ENCODE measurements around the gene CRYBA1. TPM values are rescaled to one million over a fixed set of nuclear protein-coding genes. Genes with fewer than 3 reads are reported as not detected.

Gene CRYBA1
- total and polyA plus RNA-seq, 2 experiments from 2014 or later = not detected

DNA sequence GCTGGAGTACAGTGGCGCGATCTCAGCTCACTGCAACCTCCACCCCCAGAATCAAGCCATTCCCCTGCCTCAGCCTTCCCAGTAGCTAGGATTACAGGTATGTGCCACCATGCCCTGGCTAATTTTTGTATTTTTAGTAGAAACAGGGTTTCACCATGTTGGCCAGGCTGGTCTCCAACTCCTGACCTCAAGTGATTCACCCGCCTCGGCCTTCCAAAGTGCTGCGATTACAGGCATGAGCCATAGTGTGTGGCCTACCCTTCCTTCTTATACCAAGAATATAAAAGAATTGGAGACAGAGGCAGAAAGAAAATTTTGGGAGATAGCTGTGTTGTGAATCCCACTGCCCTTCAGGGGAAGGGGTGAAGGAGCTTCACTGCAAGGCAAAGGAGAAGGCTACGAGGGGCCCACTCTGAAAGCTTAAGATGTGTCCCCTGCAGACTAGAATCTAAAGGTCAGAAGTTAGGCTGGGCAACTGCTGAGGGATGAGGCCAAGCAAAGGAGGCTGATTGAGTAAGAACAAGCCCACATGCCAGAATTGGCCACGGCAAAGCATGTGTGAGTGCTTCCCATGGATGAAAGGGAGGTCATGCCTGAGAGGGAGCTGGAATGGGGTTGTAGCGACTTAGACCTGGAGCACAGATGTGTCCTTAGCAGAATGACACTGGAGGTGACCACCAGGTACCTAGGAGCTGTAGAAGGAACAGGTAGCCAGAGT, 8.4 kb upstream of the CRYBA1 start:
- peak in 1 of 2 donors; percentile 79 for DNase-seq (ENCODE audit: low read depth in 1 of 2, low spot score in 1 of 2)
- no peak overlapping the region for H3K27ac ChIP-seq

DNA sequence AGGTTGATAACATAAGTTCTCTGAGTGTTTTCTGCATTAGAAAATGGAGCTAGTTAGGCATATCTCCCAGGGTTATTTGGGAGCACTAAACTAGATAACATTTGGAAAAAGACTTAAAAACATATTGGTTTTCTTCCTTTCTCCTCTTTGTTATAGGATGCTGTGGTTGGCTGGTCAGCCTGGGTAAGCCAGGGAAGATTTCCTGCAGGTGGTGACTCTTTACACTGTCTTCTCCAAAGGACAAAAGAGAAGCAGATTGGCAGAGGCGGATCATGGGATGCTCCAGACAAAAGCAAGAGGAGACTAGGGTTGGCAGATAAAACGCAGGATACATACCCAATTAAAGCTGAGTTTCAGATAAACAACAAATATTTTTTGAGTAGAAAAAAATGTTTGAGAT, 6.2 kb upstream of the CRYBA1 start:
- no peak overlapping the region for H3K4me3 ChIP-seq
- H3K36me3 ChIP-seq = no peaks in the 10 kb centered on the region
- no peaks in the 10 kb centered on the region for H3K27me3 ChIP-seq
- TF ChIP-seq, protein P1, sequence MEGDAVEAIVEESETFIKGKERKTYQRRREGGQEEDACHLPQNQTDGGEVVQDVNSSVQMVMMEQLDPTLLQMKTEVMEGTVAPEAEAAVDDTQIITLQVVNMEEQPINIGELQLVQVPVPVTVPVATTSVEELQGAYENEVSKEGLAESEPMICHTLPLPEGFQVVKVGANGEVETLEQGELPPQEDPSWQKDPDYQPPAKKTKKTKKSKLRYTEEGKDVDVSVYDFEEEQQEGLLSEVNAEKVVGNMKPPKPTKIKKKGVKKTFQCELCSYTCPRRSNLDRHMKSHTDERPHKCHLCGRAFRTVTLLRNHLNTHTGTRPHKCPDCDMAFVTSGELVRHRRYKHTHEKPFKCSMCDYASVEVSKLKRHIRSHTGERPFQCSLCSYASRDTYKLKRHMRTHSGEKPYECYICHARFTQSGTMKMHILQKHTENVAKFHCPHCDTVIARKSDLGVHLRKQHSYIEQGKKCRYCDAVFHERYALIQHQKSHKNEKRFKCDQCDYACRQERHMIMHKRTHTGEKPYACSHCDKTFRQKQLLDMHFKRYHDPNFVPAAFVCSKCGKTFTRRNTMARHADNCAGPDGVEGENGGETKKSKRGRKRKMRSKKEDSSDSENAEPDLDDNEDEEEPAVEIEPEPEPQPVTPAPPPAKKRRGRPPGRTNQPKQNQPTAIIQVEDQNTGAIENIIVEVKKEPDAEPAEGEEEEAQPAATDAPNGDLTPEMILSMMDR (IDR thresholded peaks at IDR 0.05; ENCODE audit: low read depth, low read length) = no peak
- no peaks in the 10 kb centered on the region for H3K4me1 ChIP-seq (ENCODE audit: low read depth)
- no peaks in the 10 kb centered on the region for H3K9me3 ChIP-seq (ENCODE audit: low read depth)
- H3K27ac ChIP-seq = no peak overlapping the region
- no peak for DNase-seq (ENCODE audit: low read depth in 1 of 2, low spot score in 1 of 2)

More for the DNA sequence above, 8.4 kb upstream of the CRYBA1 start:
- no peaks in the 10 kb centered on the region for H3K27me3 ChIP-seq
- H3K4me1 ChIP-seq (ENCODE audit: low read depth) = no peaks in the 10 kb centered on the region
- H3K9me3 ChIP-seq (ENCODE audit: low read depth) = no peaks in the 10 kb centered on the region
- H3K4me3 ChIP-seq = no peak overlapping the region
- H3K36me3 ChIP-seq = no peaks in the 10 kb centered on the region
- TF ChIP-seq, protein P1 (IDR thresholded peaks at IDR 0.05; ENCODE audit: low read depth, low read length) = no peak

DNA sequence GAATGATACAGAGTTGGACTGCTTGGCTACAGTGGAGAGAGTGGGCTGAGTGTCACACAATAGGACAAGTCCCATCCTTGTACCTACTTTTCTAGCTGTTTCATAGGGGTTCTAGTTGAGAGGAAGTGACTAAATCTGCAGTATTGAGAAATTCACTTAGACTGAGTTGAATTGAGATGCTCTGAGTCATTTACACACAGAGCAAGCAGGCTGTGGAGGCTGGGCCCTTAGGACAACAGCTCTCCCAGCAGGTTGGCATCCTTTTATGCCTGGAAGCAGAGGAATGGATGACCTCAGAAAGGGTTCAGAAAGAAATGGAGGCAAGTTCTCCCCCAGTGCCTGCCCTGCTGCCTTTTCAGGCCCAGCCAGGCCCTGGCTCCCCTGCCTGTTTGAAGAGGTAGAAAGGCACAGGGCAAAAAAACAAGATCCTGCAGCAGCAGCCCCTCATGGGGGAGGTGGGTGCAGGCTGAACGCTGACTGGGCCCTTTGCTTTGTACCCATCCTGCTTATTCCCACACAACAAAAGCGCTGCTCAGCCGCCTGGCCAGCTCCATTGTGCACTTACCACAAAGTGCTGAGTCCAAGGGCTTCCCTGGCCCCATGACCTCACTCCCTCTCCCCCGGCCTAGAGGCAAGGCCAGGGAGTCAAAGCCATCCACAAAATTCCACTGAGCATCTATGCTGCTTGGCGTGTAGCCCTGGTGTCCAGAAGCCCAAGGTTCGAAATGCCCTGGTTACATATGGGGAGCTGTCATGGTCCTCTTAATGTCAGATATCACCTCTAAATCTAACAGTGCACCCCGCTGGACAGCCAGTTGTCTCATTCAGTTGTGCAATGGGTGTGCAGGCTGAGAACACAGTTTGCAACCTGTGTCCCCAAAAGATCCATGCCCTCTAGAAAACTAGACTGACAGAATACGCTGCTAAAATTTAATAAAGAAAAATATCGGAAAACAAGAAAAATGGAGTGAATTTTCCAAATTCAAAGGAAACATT, 5.4 kb upstream of the CRYBA1 start:
- Histone ChIP-seq H3K4me1 (ENCODE audit: low read depth) (peaks cover under 1% of the 10 kb centered on the region), H3K27me3 (no peaks in the 10 kb centered on the region), H3K36me3 (no peaks in the 10 kb centered on the region), H3K27ac (no peak overlapping the region), H3K9me3 (ENCODE audit: low read depth) (no peaks in the 10 kb centered on the region), H3K4me3 (no peak overlapping the region)
- peak in 1 of 2 donors; percentile 96 for DNase-seq (ENCODE audit: low read depth in 1 of 2, low spot score in 1 of 2)
- TF ChIP-seq, protein P1 (IDR thresholded peaks at IDR 0.05; ENCODE audit: low read depth, low read length) = no peak

DNA sequence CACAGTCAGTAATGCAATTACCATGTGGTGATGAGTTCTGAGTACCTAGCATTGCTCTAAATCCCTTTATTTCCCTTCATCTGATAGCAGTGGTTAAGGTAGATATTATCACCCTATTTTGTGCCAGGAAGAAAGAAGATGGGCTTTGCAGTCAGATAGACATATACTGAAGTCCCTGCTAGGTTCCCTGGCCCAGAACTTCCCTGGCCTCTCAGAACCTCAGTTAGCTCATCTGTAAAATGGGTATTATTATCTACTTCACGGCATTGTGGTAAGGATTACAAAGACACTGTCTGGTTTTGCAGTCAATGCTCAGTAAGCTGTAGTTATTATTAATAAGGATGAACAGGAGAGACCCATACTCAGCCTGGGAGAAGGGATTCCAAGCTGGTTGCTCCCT, 4.6 kb upstream of the CRYBA1 start:
- no peak overlapping the region for H3K4me3 ChIP-seq
- H3K9me3 ChIP-seq (ENCODE audit: low read depth) = no peaks in the 10 kb centered on the region
- peaks cover 5% of the 10 kb centered on the region for H3K4me1 ChIP-seq (ENCODE audit: low read depth)
- TF ChIP-seq, protein P1 (IDR thresholded peaks at IDR 0.05; ENCODE audit: low read depth, low read length) = no peak
- H3K27me3 ChIP-seq = no peaks in the 10 kb centered on the region
- no peak overlapping the region for H3K27ac ChIP-seq
- no peak for DNase-seq (ENCODE audit: low read depth in 1 of 2, low spot score in 1 of 2)
- H3K36me3 ChIP-seq = no peaks in the 10 kb centered on the region

DNA sequence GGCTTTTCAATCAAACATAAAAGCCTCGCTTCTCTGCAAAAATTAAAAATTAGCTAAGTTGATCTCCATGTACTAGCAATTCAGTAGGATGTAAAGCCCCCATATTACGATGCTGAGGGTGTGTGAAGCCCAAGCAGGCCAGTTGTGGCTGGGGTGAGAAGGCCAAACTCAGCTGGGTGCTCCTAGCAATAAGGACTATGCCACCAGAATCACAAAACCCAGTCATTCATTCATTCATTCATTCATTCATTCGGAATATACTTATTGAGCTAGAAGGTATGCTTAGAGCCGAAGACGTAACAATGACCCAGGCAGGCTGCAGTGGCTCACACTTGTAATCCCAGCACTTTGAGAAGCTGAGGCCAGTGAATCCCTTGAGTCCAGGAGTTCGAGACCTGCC, 3.9 kb upstream of the CRYBA1 start:
- Histone ChIP-seq H3K4me1 (ENCODE audit: low read depth) (peaks cover 5% of the 10 kb centered on the region), H3K27ac (no peak overlapping the region), H3K4me3 (no peak overlapping the region), H3K36me3 (no peaks in the 10 kb centered on the region), H3K9me3 (ENCODE audit: low read depth) (no peaks in the 10 kb centered on the region), H3K27me3 (no peaks in the 10 kb centered on the region)
- TF ChIP-seq, protein P1 (IDR thresholded peaks at IDR 0.05; ENCODE audit: low read depth, low read length) = no peak
- DNase-seq (ENCODE audit: low read depth in 1 of 2, low spot score in 1 of 2) = no peak

Measured in cardiac muscle cell (in vitro differentiated cells and primary cell).